DOHH2 (cell line): ENCODE data around the gene THAP6.
"Not testable (repeated sequence)": the region's sequence is repeated elsewhere in the genome, so short reads cannot be mapped to it uniquely, and the experiment has no call there.

Experiments
- H3F3A ChIP-seq: fragments of 200-600 bp; sonication (generic), shearing (Covaris generic); 2 replicates; pipeline ENCODE4 v1.6.0; 2016; ENCODE audit warnings: antibody characterized with exemption, mild to moderate bottlenecking; ENCODE audit not compliant: control insufficient read depth, insufficient read depth
- H3K27ac ChIP-seq: fragments of 200-600 bp; sonication (generic); 2 replicates; pipeline ENCODE4 v1.5.1; 2014; ENCODE audit warnings: low read depth, mild to moderate bottlenecking, low read length, moderate library complexity
- H3K27me3 ChIP-seq: fragments of 200-600 bp; sonication (generic); 2 replicates; pipeline ENCODE4 v1.6.1; 2014; ENCODE audit warnings: mild to moderate bottlenecking, low read length, mixed read lengths; ENCODE audit not compliant: control insufficient read depth
- H3K36me3 ChIP-seq: fragments of 200-600 bp; sonication (generic); 2 replicates; pipeline ENCODE4 v1.6.1; 2014; ENCODE audit warnings: mild to moderate bottlenecking, low read length, moderate library complexity, mixed read lengths; ENCODE audit not compliant: control insufficient read depth
- H3K4me1 ChIP-seq: fragments of 200-600 bp; sonication (generic); 2 replicates; pipeline ENCODE4 v1.6.1; 2014; ENCODE audit warnings: mild to moderate bottlenecking, low read length, mixed read lengths; ENCODE audit not compliant: control insufficient read depth
- H3K4me2 ChIP-seq: fragments of 200-600 bp; sonication (generic); 2 replicates; pipeline ENCODE4 v1.6.0; 2014; ENCODE audit warnings: mild to moderate bottlenecking, low read length, moderate library complexity
- H3K4me3 ChIP-seq: fragments of 200-600 bp; sonication (generic); 2 replicates; pipeline ENCODE4 v1.5.1; 2014; ENCODE audit warnings: mild to moderate bottlenecking, low read length, mixed read lengths
- H3K79me2 ChIP-seq: fragments of 200-600 bp; sonication (generic); 2 replicates; pipeline ENCODE4 v1.6.1; 2014; ENCODE audit warnings: mild to moderate bottlenecking, low read length, mixed read lengths; ENCODE audit not compliant: control insufficient read depth
- H3K9me2 ChIP-seq: fragments of 200-600 bp; sonication (generic); replicated peaks from 2 replicates; pipeline ENCODE4 v1.6.1; 2014; ENCODE audit warnings: mild to moderate bottlenecking, low read length, mixed read lengths; ENCODE audit not compliant: control insufficient read depth
- H3K9me3 ChIP-seq: fragments of 200-600 bp; sonication (generic); 2 replicates; pipeline ENCODE4 v1.6.1; 2014; ENCODE audit warnings: antibody characterized with exemption, low read length, mixed read lengths; ENCODE audit not compliant: control insufficient read depth, insufficient read depth
- H4K20me1 ChIP-seq: fragments of 200-600 bp; sonication (generic); 2 replicates; pipeline ENCODE4 v1.6.0; 2014; ENCODE audit warnings: low read depth, mild to moderate bottlenecking, antibody characterized with exemption, low read length, moderate library complexity; ENCODE audit not compliant: control insufficient read depth, insufficient read depth
- EZH2phosphoT487 ChIP-seq: fragments of 200-600 bp; sonication (generic); IDR thresholded peaks from 2 replicates; pipeline ENCODE4 v1.6.1; 2017; ENCODE audit warnings: borderline replicate concordance, mild to moderate bottlenecking, antibody characterized with exemption, low read length, moderate library complexity, mixed read lengths
- TF ChIP-seq, protein P1 (sequence below): fragments of 200-600 bp; sonication (generic); IDR thresholded peaks from one replicate; pipeline ENCODE4 v1.5.1; 2014; ENCODE audit warnings: antibody characterized with exemption, mild to moderate bottlenecking, low read depth, low read length; ENCODE audit not compliant: poor library complexity, severe bottlenecking

THAP6 gene

DNA sequence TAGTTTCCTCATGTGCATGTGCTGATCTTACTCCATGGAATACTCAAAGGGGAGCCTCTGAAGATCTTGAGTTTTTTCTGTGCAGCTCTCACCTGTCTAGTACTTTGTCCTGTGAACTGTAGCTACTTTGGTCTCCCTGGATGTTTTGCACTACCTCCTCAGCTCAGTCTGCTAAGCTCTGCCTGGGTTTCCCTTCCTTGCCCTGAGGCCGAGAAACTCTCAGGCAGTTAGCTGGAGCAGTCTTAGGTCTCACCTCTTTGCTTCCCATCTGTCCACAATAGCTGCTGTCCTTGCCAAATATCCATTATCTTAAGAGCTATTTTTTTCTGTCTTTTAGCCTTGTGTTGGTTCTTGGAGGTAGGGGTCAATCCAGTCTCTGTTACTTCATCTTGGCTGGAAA is 11.6 kb downstream of the THAP6 start:
- Histone ChIP-seq H3K4me3 (no peak overlapping the region), H3K4me2 (no peak overlapping the region), H3K27me3 (no peaks in the 10 kb centered on the region), H3K79me2 (no peaks in the 10 kb centered on the region), H3F3A (no peaks in the 10 kb centered on the region), H3K9me3 (no peaks in the 10 kb centered on the region), H3K27ac (no peak overlapping the region), H3K9me2 (no peaks in the 10 kb centered on the region), H3K4me1 (no peaks in the 10 kb centered on the region), H4K20me1 (no peaks in the 10 kb centered on the region), H3K36me3 (peaks cover 64% of the 10 kb centered on the region)
- no peak for TF ChIP-seq EZH2phosphoT487
- TF ChIP-seq, protein P1, sequence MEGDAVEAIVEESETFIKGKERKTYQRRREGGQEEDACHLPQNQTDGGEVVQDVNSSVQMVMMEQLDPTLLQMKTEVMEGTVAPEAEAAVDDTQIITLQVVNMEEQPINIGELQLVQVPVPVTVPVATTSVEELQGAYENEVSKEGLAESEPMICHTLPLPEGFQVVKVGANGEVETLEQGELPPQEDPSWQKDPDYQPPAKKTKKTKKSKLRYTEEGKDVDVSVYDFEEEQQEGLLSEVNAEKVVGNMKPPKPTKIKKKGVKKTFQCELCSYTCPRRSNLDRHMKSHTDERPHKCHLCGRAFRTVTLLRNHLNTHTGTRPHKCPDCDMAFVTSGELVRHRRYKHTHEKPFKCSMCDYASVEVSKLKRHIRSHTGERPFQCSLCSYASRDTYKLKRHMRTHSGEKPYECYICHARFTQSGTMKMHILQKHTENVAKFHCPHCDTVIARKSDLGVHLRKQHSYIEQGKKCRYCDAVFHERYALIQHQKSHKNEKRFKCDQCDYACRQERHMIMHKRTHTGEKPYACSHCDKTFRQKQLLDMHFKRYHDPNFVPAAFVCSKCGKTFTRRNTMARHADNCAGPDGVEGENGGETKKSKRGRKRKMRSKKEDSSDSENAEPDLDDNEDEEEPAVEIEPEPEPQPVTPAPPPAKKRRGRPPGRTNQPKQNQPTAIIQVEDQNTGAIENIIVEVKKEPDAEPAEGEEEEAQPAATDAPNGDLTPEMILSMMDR, result no peak

DNA sequence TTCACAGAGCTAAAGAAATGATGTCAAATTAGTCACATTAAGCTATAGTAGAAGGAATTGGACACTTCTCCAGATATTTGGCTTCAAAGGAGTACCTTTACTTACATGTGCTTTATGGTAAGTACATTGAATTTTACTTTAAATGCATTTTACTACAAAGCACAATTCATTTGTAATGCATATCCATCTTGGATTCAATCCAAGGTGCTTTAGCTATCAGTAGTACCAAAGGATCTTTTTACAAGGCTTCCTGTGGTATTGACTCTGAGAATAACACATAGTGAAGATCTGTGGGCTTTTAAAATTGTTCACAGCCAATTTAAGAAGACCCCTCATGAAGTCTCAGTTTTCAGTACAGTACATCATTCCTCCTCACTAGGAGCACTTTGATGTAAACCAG is 13.2 kb downstream of the THAP6 start:
- H3K9me2 ChIP-seq, result no peaks in the 10 kb centered on the region
- no peak overlapping the region for H3K4me2 ChIP-seq
- no peaks in the 10 kb centered on the region for H4K20me1 ChIP-seq
- no peaks in the 10 kb centered on the region for H3F3A ChIP-seq
- H3K27me3 ChIP-seq, result no peaks in the 10 kb centered on the region
- no peaks in the 10 kb centered on the region for H3K4me1 ChIP-seq
- peaks cover 60% of the 10 kb centered on the region for H3K36me3 ChIP-seq
- H3K27ac ChIP-seq, result no peak overlapping the region
- H3K9me3 ChIP-seq, result 0 out of 2 replicates have a peak, but pooled peaks cover 4% of the 10 kb centered on the region
- TF ChIP-seq, protein P1, result no peak
- no peak for TF ChIP-seq EZH2phosphoT487
- H3K4me3 ChIP-seq, result no peak overlapping the region
- H3K79me2 ChIP-seq, result no peaks in the 10 kb centered on the region

DNA sequence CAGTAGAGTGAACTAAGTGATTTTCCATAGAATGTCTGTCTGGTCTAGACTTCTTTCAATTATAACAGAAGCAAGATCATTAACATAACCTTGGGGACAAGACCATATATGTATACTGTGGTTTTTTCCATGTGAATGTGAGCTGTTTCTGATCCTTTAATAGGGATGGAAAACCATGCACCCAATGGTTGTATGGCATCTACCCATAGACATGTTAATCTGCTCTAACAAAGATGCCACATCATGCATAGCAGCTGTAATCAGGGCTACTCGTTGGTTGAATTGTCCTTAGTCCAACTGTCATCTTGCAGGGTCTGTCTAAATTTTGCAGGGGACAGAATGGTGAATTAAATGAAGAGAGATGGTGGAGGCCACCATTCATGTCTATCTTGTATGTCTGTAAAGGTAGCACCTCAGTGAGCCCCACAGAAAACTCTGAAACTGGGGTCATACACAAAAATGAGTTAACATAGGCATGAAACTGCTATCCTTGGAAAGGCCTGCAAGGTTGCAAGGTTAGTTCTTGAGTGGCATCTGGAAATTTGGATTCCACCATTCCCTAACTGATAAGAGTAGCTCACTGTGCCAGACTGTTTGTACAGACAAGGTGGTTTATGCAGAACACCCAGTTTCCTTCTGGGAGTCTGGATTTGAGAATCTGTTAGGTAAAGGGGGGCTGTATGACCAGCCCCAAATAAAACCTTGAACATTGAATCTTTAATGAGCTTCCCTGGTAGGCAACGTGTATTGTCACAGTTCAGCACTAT is 16.5 kb downstream of the THAP6 start:
- no peak overlapping the region for H3K4me2 ChIP-seq
- no peaks in the 10 kb centered on the region for H3F3A ChIP-seq
- TF ChIP-seq EZH2phosphoT487, result no peak
- TF ChIP-seq, protein P1, result no peak
- H3K79me2 ChIP-seq, result no peaks in the 10 kb centered on the region
- no peaks in the 10 kb centered on the region for H3K27me3 ChIP-seq
- peaks cover 48% of the 10 kb centered on the region for H3K36me3 ChIP-seq
- H3K4me3 ChIP-seq, result no peak overlapping the region
- no peak overlapping the region for H3K27ac ChIP-seq
- H3K9me2 ChIP-seq, result no peaks in the 10 kb centered on the region
- peaks cover 8% of the 10 kb centered on the region; the same call in 1 of the 2 replicates for H3K9me3 ChIP-seq
- H3K4me1 ChIP-seq, result no peaks in the 10 kb centered on the region
- H4K20me1 ChIP-seq, result no peaks in the 10 kb centered on the region

DNA sequence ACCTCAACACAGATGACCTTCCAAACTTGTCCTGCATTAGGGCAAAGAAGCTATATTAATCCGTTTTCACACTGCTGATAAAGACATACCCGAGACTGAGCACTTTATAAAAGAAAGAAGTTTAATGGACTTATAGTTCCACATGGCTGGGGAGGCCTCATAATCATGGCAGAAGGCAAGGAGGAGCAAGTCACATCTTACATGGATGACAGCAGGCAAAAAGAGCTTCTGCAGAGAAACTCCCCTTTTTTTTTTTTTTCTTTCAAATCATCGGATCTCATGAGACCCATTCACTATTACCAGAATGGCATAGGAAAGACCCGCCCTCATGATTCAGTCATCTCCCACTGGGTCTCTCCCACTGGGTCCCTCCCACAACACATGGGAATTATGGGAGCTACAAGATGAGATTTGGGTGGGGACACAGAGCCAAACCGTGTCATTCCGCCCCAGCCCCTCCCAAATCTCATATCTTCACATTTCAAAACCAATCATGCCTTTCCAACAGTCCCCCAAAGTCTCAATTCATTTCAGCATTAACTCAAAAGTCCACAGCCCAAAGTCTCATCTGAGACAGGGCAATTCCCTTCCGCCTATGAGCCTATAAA is 17.4 kb downstream of the THAP6 start:
- peaks cover 41% of the 10 kb centered on the region for H3K36me3 ChIP-seq
- H3K27me3 ChIP-seq, H3K4me2 ChIP-seq, H3K4me3 ChIP-seq, H3K9me2 ChIP-seq, H3K79me2 ChIP-seq, H3K4me1 ChIP-seq, H3F3A ChIP-seq, H3K27ac ChIP-seq, H4K20me1 ChIP-seq, H3K9me3 ChIP-seq: not testable (repeated sequence)

DNA sequence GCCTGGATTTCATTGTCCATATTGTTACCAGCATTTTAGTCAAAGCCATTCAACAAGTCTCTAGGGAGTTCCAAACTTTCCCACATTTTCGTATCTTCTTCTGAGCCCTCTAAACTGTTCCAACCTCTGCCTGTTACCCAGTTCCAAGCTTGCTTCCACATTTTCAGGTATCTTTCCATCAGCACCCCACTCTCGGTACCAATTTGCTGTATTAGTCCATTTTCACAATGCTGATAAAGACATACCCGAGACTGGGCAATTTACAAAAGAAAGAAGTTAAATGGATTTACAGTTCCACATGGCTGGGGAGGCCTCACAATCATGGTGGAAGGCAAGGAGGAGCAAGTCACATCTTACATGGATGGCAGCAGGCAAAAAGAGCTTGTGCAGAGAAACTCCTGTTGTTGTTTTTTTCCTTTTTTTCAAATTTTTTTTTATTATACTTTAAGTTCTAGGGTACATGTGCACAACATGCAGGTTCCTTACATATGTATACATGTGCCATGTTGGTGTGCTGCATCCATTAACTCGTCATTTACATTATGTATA is 19.1 kb downstream of the THAP6 start:
- H3K27me3 ChIP-seq, H3F3A ChIP-seq, H3K9me2 ChIP-seq, H3K27ac ChIP-seq, H3K79me2 ChIP-seq, H3K9me3 ChIP-seq, H3K4me2 ChIP-seq, H3K4me1 ChIP-seq, H4K20me1 ChIP-seq, H3K4me3 ChIP-seq: not testable (repeated sequence)
- H3K36me3 ChIP-seq, result peaks cover 24% of the 10 kb centered on the region
